Heart right ventricle (tissue), 16 donors: Measurements from ENCODE around the gene NR2F1. TPM values are rescaled to one million over a fixed set of nuclear protein-coding genes. Genes with fewer than 3 reads are reported as not detected.

Experiments
- ATAC-seq, 8 donors: fragments of 200-7000 bp; cut with Tn5 transposase; one replicate each; pipeline ENCODE4 v1.9.1; 2020; ENCODE audit warnings: mild to moderate bottlenecking in 8 of 8, moderate library complexity in 8 of 8, moderate number of reproducible peaks in 1 of 8
- DNase-seq, 2 donors: peaks; one replicate each; pipeline ENCODE4 v3.0.0-alpha.2; 2020
- H3K27ac ChIP-seq, 10 donors: fragments of 200-600 bp; sonication (generic) in 2 of 10; one replicate each; pipeline versions ENCODE4 v1.5.0 to v1.8.0; 2020 to 2022; ENCODE audit warnings: mild to moderate bottlenecking in 3 of 10
- H3K27me3 ChIP-seq, 7 donors: fragments of 200-600 bp; one replicate each; pipeline ENCODE4 v1.8.0; 2021 to 2022; ENCODE audit warnings: mild to moderate bottlenecking in 2 of 7
- H3K36me3 ChIP-seq, 9 donors: fragments of 200-600 bp; sonication (generic) in 1 of 9; one replicate each; pipeline versions ENCODE4 v1.5.0 to v1.8.0; 2020 to 2022; ENCODE audit warnings: mild to moderate bottlenecking in 2 of 9
- H3K4me1 ChIP-seq, 9 donors: fragments of 200-600 bp; sonication (generic) in 1 of 9; one replicate each; pipeline versions ENCODE4 v1.5.0 to v1.8.0; 2020 to 2022; ENCODE audit warnings: mild to moderate bottlenecking in 4 of 9
- H3K4me3 ChIP-seq, 10 donors: fragments of 200-600 bp; sonication (generic) in 2 of 10; one replicate each; pipeline versions ENCODE4 v1.5.0 to v1.8.0; 2020 to 2022; ENCODE audit warnings: mild to moderate bottlenecking in 7 of 10, moderate library complexity in 2 of 10
- H3K9me3 ChIP-seq, 11 donors: fragments of 200-600 bp in 10 of 11; sonication (generic) in 2 of 11; one replicate each; pipeline versions ENCODE4 v1.5.0 to v1.8.0; 2013 to 2022; ENCODE audit warnings: mild to moderate bottlenecking in 2 of 11, control low read depth in 1 of 11, moderate library complexity in 1 of 11
- WGBS, 2 donors: extraction: QIAGEN DNeasy Blood & Tissue Kit; methylation state at CpG; one replicate each; pipeline ENCODE4 v1.1.7; 2013; ENCODE audit warnings: inconsistent platforms in 1 of 2; 5-methylcytosine and 5-hydroxymethylcytosine counted together
- intact Hi-C, 10 donors: fragments of 100-400 bp; cut with DNase I; formaldehyde crosslinking; loops; one replicate each; pipeline versions ENCODE4 v1.11.1 to v1.14.2; 2022
- polyA plus RNA-seq, 2 donors: library from polyadenylated mRNA; stranded (reverse); fragments of 200-250 nt; gene quantifications; one replicate each; pipeline ENCODE4 v1.2.3, GENCODE V29; 2013
- total RNA-seq, 10 donors: library from RNA; stranded (reverse); fragmentation: NEBNext Ultra II Directional in 3 of 10; extraction: Animal tissue kit (Norgen Biotek cat#: 25700) in 3 of 10; gene quantifications; one replicate each; pipeline versions ENCODE4 v1.2.1 to v1.2.4, GENCODE V29; 2021 to 2023
- TF ChIP-seq, protein P1 (sequence below), 9 donors: fragments of 200-600 bp; sonication (generic) in 2 of 9; IDR thresholded peaks; one replicate each; pipeline versions ENCODE4 v1.5.0 to v1.8.0; 2021 to 2022; ENCODE audit warnings: antibody characterized with exemption in 9 of 9, mild to moderate bottlenecking in 5 of 9, moderate library complexity in 1 of 9
- donor health status: Arrhythmogenic right ventricular cardiomyopathy.
- donor health status: ischemic (EF 13 %, LVEDD 7.1; RV severe dilation, severe dysfunction).
- donor health status: healthy with polysubstance abuse.
- donor health status: DM: no; HTN: yes; CAD: no.
- donor health status: DM: no; HTN: no; CAD: no.
- donor health status: ischemic (EF 25% LVEDD 6.9; RV normal size, moderate dysfunction).
- donor health status: ischemic (EF 25% LVEDD 5.7; RV mildly dilated, moderate dysfunction).
- donor health status: healthy.
- donor health status: DM: yes; HTN: yes; CAD: no.
- donor health status: Ischemic cardiomyopathy.
- donor health status: ischemic (EF 35%, LVEDD 5.7; RV mildly dilated, moderate dysfunction).
- donor health status: nonischemic (EF 11% LVEDD 7.7; RV severe dilation, severe dysfunction).
- donor health status: DM: yes; HTN: yes; CAD: no.
- donor health status: PGD.
- donor health status: ischemic (EF 29% LVEDD 5.4; RV normal size, mild dysfunction).
- donor health status: nonischemic (EF 23%, LVEDD 6.1; RV moderate dilation, normal function).

The NR2F1 gene
- total and polyA plus RNA-seq, 12 donors = 0.27 to 2.4 (median 0.92) TPM

DNA sequence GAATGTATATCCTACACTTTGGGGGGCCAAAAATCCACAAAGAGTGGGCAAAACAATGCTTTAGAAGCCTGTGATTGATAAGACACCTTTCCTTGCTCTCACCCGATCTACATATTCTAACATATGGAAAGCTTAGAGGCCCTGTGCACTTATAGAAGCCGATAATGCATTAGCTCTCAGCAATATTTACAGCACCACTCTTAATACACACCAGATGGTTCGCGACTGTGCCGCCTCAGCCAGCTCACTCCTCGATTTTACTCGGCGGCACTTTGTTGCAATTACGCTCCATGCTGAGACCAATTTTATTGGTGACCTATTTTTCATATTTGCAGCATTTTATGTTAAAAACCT is 18.8 kb downstream of the NR2F1 start:
- no peak overlapping the region for H3K27ac ChIP-seq
- H3K27me3 ChIP-seq = peaks cover 37 to 100% (median 100%) of the 10 kb centered on the region in 7 donors
- intact Hi-C loops = loop anchor here in 4 of 10 donors (5.0 to 10.0 kb wide), 4 partner anchors 193 to 303 kb away; no protein-coding TSS in a partner anchor
- no peaks in the 10 kb centered on the region for H3K36me3 ChIP-seq
- H3K9me3 ChIP-seq = no peaks in the 10 kb centered on the region
- TF ChIP-seq, protein P1, sequence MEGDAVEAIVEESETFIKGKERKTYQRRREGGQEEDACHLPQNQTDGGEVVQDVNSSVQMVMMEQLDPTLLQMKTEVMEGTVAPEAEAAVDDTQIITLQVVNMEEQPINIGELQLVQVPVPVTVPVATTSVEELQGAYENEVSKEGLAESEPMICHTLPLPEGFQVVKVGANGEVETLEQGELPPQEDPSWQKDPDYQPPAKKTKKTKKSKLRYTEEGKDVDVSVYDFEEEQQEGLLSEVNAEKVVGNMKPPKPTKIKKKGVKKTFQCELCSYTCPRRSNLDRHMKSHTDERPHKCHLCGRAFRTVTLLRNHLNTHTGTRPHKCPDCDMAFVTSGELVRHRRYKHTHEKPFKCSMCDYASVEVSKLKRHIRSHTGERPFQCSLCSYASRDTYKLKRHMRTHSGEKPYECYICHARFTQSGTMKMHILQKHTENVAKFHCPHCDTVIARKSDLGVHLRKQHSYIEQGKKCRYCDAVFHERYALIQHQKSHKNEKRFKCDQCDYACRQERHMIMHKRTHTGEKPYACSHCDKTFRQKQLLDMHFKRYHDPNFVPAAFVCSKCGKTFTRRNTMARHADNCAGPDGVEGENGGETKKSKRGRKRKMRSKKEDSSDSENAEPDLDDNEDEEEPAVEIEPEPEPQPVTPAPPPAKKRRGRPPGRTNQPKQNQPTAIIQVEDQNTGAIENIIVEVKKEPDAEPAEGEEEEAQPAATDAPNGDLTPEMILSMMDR (IDR thresholded peaks at IDR 0.05) = no peak
- ATAC-seq (no peak), DNase-seq (no peak)
- WGBS, 2 donors = 16 to 38% methylated on average over 9 of the region's 9 CpGs
- no peak overlapping the region for H3K4me3 ChIP-seq
- H3K4me1 ChIP-seq = peaks cover 0 to 12% (median 8%) of the 10 kb centered on the region in 9 donors

GRCh38 chr5:93602241-93603077 is 19.4 kb downstream of the NR2F1 start:
- TF ChIP-seq, protein P1 (IDR thresholded peaks at IDR 0.05) = no peak
- Histone ChIP-seq H3K9me3 (no peaks in the 10 kb centered on the region), H3K27me3 (peaks cover 30 to 100% (median 100%) of the 10 kb centered on the region in 7 donors), H3K4me1 (peaks cover 0 to 12% (median 7%) of the 10 kb centered on the region in 9 donors), H3K27ac (no peak overlapping the region), H3K4me3 (no peak overlapping the region), H3K36me3 (no peaks in the 10 kb centered on the region)
- intact Hi-C loops = loop anchor here in 4 of 10 donors (5.0 to 10.0 kb wide), 4 partner anchors 192 to 302 kb away; no protein-coding TSS in a partner anchor
- DNase-seq (no peak), ATAC-seq (no peak)
- WGBS, 2 donors = 14 to 27% methylated on average over 39 of the region's 39 CpGs

GRCh38 chr5:93603078-93603792 is 20.2 kb downstream of the NR2F1 start:
- 58 to 72% methylated on average over 8 of the region's 8 CpGs for WGBS, 2 donors
- no peaks in the 10 kb centered on the region for H3K36me3 ChIP-seq
- peaks cover 30 to 100% (median 99%) of the 10 kb centered on the region in 7 donors for H3K27me3 ChIP-seq
- TF ChIP-seq, protein P1 (IDR thresholded peaks at IDR 0.05) = no peak
- H3K9me3 ChIP-seq = no peaks in the 10 kb centered on the region
- intact Hi-C loops = loop anchor here in 4 of 10 donors (5.0 to 10.0 kb wide), 4 partner anchors 192 to 302 kb away; no protein-coding TSS in a partner anchor
- ATAC-seq (no peak), DNase-seq (no peak)
- no peak overlapping the region for H3K4me3 ChIP-seq
- H3K27ac ChIP-seq = no peak overlapping the region
- H3K4me1 ChIP-seq = peaks cover 0 to 20% (median 14%) of the 10 kb centered on the region in 9 donors
